Measurements from ENCODE around the gene FAR2. TPM values are rescaled to one million over a fixed set of nuclear protein-coding genes. Genes with fewer than 3 reads are reported as not detected.

The FAR2 gene
- total RNA-seq, 2 experiments from 2014 or later = 0.53 to 1.6 TPM

Other genes with a start within 250 kb of the FAR2 start
- 10 to 100 TPM; 29.4 to 32.1 TPM for gene ERGIC2, start 231.9 kb downstream of the FAR2 start, total RNA-seq

Measured in CD4-positive, alpha-beta T cell (primary cell).